A549 (cell line): ENCODE results near the gene GPD2. TPM values are rescaled to one million over a fixed set of nuclear protein-coding genes. Genes with fewer than 3 reads are reported as not detected.

ENCODE experiments used
- ATAC-seq, 2 experiments: fragments of 200-7000 bp in 1 of 2; fragments of >200 bp in 1 of 2; cut with Nextera tagmentation in 1 of 2; cut with Tn5 transposase in 1 of 2; 3 replicates each; pipeline versions ENCODE4 v1.8.0 to v1.9.1; 2018 to 2020; ENCODE audit warnings: mild to moderate bottlenecking in 1 of 2, moderate library complexity in 1 of 2
- CTCF ChIA-PET: fragments of 300-600 bp; sonication (Branson Sonifier 250); formaldehyde crosslinking; extraction: SDS; loops from one replicate; lab custom pipeline; 2021; ENCODE audit warnings: antibody characterized with exemption, inconsistent platforms; lab: Yijun Ruan, JAX
- POLR2A ChIA-PET: fragments of 350-600 bp; formaldehyde crosslinking; extraction: SDS; loops from one replicate; lab custom pipeline; 2021; ENCODE audit warnings: antibody characterized with exemption, inconsistent platforms; lab: Yijun Ruan, JAX
- DNase-seq, 2 experiments: peaks; one replicate each; pipeline versions ENCODE4 v3.0.0 to v3.0.0-alpha.2; 2011 to 2016; ENCODE audit warnings: low read depth in 1 of 2, low spot score in 1 of 2
- FAIRE-seq: peaks from 2 replicates; lab custom pipeline; 2011; peaks lifted over from hg19 to GRCh38; lab: Jason Lieb, UNC
- H3K27ac ChIP-seq, 2 experiments: fragments of >200 bp; sonication (Bioruptor Twin); formaldehyde crosslinking; 3 replicates each; pipeline ENCODE4 v1.5.1; 2016 to 2017
- H3K4me1 ChIP-seq: fragments of >200 bp; sonication (Bioruptor Twin); formaldehyde crosslinking; 3 replicates; pipeline ENCODE4 v1.6.1; 2016
- H3K4me2 ChIP-seq: fragments of >200 bp; sonication (Bioruptor Twin); formaldehyde crosslinking; 3 replicates; pipeline ENCODE4 v1.6.1; 2016
- H3K4me3 ChIP-seq: fragments of >200 bp; sonication (Bioruptor Twin); formaldehyde crosslinking; 3 replicates; pipeline ENCODE4 v1.5.1; 2016
- H3K9me3 ChIP-seq: fragments of >200 bp; sonication (Bioruptor Twin); formaldehyde crosslinking; 3 replicates; pipeline ENCODE4 v1.6.1; 2016
- BHLHE40 ChIP-seq: IDR thresholded peaks from 2 replicates; pipeline ENCODE4 v1.6.1; 2012; ENCODE audit warnings: low read depth, low read length, inconsistent platforms
- E2F6 ChIP-seq: IDR thresholded peaks from 2 replicates; pipeline ENCODE4 v1.6.1; 2012; ENCODE audit warnings: low read depth, borderline replicate concordance
- EHF ChIP-seq: fragments of 250-450 bp; sonication (Bioruptor Pico); IDR thresholded peaks from 2 replicates; pipeline ENCODE4 v1.5.0; 2020; ENCODE audit warnings: mild to moderate bottlenecking
- EHMT2 ChIP-seq: fragments of 200-600 bp; sonication (generic); IDR thresholded peaks from 2 replicates; pipeline ENCODE4 v1.6.1; 2016; ENCODE audit warnings: antibody characterized with exemption, low read depth, mild to moderate bottlenecking, moderate library complexity
- EP300 ChIP-seq, 2 experiments: fragments of >200 bp; sonication (Bioruptor Twin); formaldehyde crosslinking; IDR thresholded peaks; 2 replicates in 1 of 2; 3 replicates in 1 of 2; pipeline ENCODE4 v1.6.1; 2016 to 2017
- FOSL2 ChIP-seq, 2 experiments: fragments of 450-650 bp in 1 of 2; fragments of >200 bp in 1 of 2; sonication (Bioruptor Twin) in 1 of 2; formaldehyde crosslinking; IDR thresholded peaks; 2 replicates each; pipeline versions ENCODE4 v1.5.0 to v1.6.1; 2016 to 2020; ENCODE audit warnings: mild to moderate bottlenecking in 1 of 2, moderate library complexity in 1 of 2
- GATA3 ChIP-seq: IDR thresholded peaks from 2 replicates; pipeline ENCODE4 v1.6.1; 2012; ENCODE audit warnings: borderline replicate concordance
- HDAC2 ChIP-seq: fragments of 200-600 bp; sonication (generic); IDR thresholded peaks from 2 replicates; pipeline ENCODE4 v1.6.1; 2016
- HES2 ChIP-seq: fragments of >200 bp; sonication (Bioruptor Twin); formaldehyde crosslinking; IDR thresholded peaks from 2 replicates; pipeline ENCODE4 v1.6.1; 2016
- HEYL ChIP-seq: fragments of 250-450 bp; sonication (Bioruptor Pico); IDR thresholded peaks from 2 replicates; pipeline ENCODE4 v1.8.0; 2021; ENCODE audit warnings: mild to moderate bottlenecking, moderate library complexity
- HMGXB4 ChIP-seq: fragments of 250-450 bp; sonication (Bioruptor Pico); IDR thresholded peaks from 2 replicates; pipeline ENCODE4 v1.5.0; 2021; ENCODE audit warnings: mild to moderate bottlenecking, moderate library complexity, borderline replicate concordance
- HOXA7 ChIP-seq: fragments of 250-450 bp; sonication (Bioruptor Pico); IDR thresholded peaks from 2 replicates; pipeline ENCODE4 v1.5.0; 2020; ENCODE audit warnings: mild to moderate bottlenecking, moderate library complexity
- JUNB ChIP-seq: fragments of >200 bp; sonication (Bioruptor Twin); formaldehyde crosslinking; IDR thresholded peaks from 2 replicates; pipeline ENCODE4 v1.6.1; 2016
- MAFK ChIP-seq: fragments of 450-650 bp; IDR thresholded peaks from 2 replicates; pipeline ENCODE4 v1.6.1; 2014; ENCODE audit not compliant: partially characterized antibody
- MAX ChIP-seq: IDR thresholded peaks from 2 replicates; pipeline ENCODE4 v1.6.1; 2012
- NPAS2 ChIP-seq: fragments of 250-450 bp; sonication (Bioruptor Pico); IDR thresholded peaks from 2 replicates; pipeline ENCODE4 v1.8.0; 2022; ENCODE audit warnings: mild to moderate bottlenecking, moderate library complexity, borderline replicate concordance
- NR3C1 ChIP-seq: fragments of >200 bp; sonication (Bioruptor Twin); formaldehyde crosslinking; IDR thresholded peaks from 3 replicates; pipeline ENCODE4 v1.6.1; 2017
- POLR2A ChIP-seq: IDR thresholded peaks from 2 replicates; pipeline ENCODE4 v1.6.1; 2012; ENCODE audit warnings: mild to moderate bottlenecking, low read length
- POLR2AphosphoS2 ChIP-seq: conservative IDR thresholded peaks from 2 replicates; pipeline ENCODE4 v1.6.1; 2012; ENCODE audit warnings: low read length, improper control_type of control experiment, inconsistent platforms
- RAD21 ChIP-seq, 2 experiments: fragments of >200 bp in 1 of 2; sonication (Bioruptor Twin) in 1 of 2; formaldehyde crosslinking in 1 of 2; IDR thresholded peaks in 1 of 2; conservative IDR thresholded peaks in 1 of 2; 2 replicates in 1 of 2; 3 replicates in 1 of 2; pipeline ENCODE4 v1.6.1; 2012 to 2018; ENCODE audit warnings: inconsistent platforms in 1 of 2
- RARB ChIP-seq: fragments of 250-450 bp; sonication (Bioruptor Pico); IDR thresholded peaks from 2 replicates; pipeline ENCODE4 v1.8.0; 2021; ENCODE audit warnings: mild to moderate bottlenecking, moderate library complexity
- RFX5 ChIP-seq: fragments of 450-650 bp; IDR thresholded peaks from 2 replicates; pipeline ENCODE4 v1.7.1; 2014; ENCODE audit warnings: antibody characterized with exemption, mild to moderate bottlenecking, moderate library complexity
- RNF2 ChIP-seq: fragments of 200-600 bp; sonication (generic); IDR thresholded peaks from 2 replicates; pipeline ENCODE4 v1.6.1; 2016; ENCODE audit warnings: low read depth, mild to moderate bottlenecking, antibody characterized with exemption, moderate library complexity, borderline replicate concordance
- SMC3 ChIP-seq: fragments of >200 bp; sonication (Bioruptor Twin); formaldehyde crosslinking; IDR thresholded peaks from 3 replicates; pipeline ENCODE4 v1.6.1; 2018; ENCODE audit warnings: inconsistent platforms
- TP53 ChIP-seq: fragments of 250-450 bp; sonication (Bioruptor Pico); IDR thresholded peaks from 2 replicates; pipeline ENCODE4 v1.5.0; 2021; ENCODE audit warnings: mild to moderate bottlenecking, moderate library complexity
- WGBS: methylation state at CpG from one replicate; pipeline ENCODE4 v1.1.6; 2017; ENCODE audit errors: missing lambda C conversion rate; 5-methylcytosine and 5-hydroxymethylcytosine counted together
- polyA plus RNA-seq, 4 experiments: library from polyadenylated mRNA; depleted of rRNA in 3 of 4; stranded (reverse); fragments of >200 nt; fragmentation: RNase III in 1 of 4; extraction: RNeasy Plus Mini Kit Qiagen cat#74134 plus additional on column Dnase treatment in 1 of 4; gene quantifications; 2 replicates in 3 of 4; 3 replicates in 1 of 4; pipeline ENCODE4 v1.2.3, GENCODE V29; 2011 to 2017

Gene GPD2
- polyA plus RNA-seq, 2 of the 4 experiments (the other 2 are of a cell fraction), result 26.6 to 39.6 TPM

GRCh38 chr2:156574112-156574511 is 137.9 kb downstream of the GPD2 start:
- Histone ChIP-seq H3K4me2 (no peak overlapping the region), H3K27ac (no peak overlapping the region), H3K4me1 (no peaks in the 10 kb centered on the region), H3K9me3 (no peaks in the 10 kb centered on the region), H3K4me3 (no peak overlapping the region)
- ATAC-seq (no peak), DNase-seq (no peak), FAIRE-seq (no peak)
- ChIA-PET POLR2A (no interaction called here), CTCF (no interaction called here)
- TF ChIP-seq TP53 (CRISPR knock-in tag), result no peak
- no peak for TF ChIP-seq E2F6
- TF ChIP-seq FOSL2 (IDR thresholded peaks at IDR 0.05), result no peak
- no peak for TF ChIP-seq FOSL2 (CRISPR knock-in tag; IDR thresholded peaks at IDR 0.05)
- no peak for TF ChIP-seq EHF (CRISPR knock-in tag)
- no peak for TF ChIP-seq EP300 (IDR thresholded peaks at IDR 0.05)
- TF ChIP-seq RFX5, result no peak
- no peak for TF ChIP-seq NR3C1
- TF ChIP-seq RNF2, result no peak
- no peak for TF ChIP-seq SMC3
- no peak for TF ChIP-seq MAFK
- no peak for TF ChIP-seq HDAC2
- TF ChIP-seq POLR2A, result no peak

- Histone ChIP-seq H3K4me3 (no peak overlapping the region), H3K9me3 (no peaks in the 10 kb centered on the region), H3K4me2 (no peak overlapping the region), H3K4me1 (no peaks in the 10 kb centered on the region), H3K27ac (no peak overlapping the region)
- ChIA-PET POLR2A (no interaction called here), CTCF (no interaction called here)
- no peak for ATAC-seq
- no peak for DNase-seq
- WGBS, result 65% methylated on average over 3 of the region's 3 CpGs
- FAIRE-seq, result no peak
- TF ChIP-seq JUNB (no peak), HOXA7 (CRISPR knock-in tag) (no peak), RARB (no peak), MAFK (no peak), EHMT2 (no peak), HMGXB4 (no peak), RAD21 (conservative IDR thresholded peaks at IDR 0.05 in 1 of 2, IDR thresholded peaks at IDR 0.05 in 1 of 2) (no peak), BHLHE40 (no peak), GATA3 (no peak), HEYL (no peak), NPAS2 (no peak), E2F6 (no peak), HES2 (no peak), POLR2AphosphoS2 (no peak), POLR2A (no peak), TP53 (CRISPR knock-in tag) (no peak)
These were observed 139.8 kb downstream of the GPD2 start for GRCh38 chr2:156576005-156576404.

- FAIRE-seq, result no peak
- CTCF ChIA-PET, result no interaction called here
- H3K4me2 ChIP-seq, result no peak overlapping the region
These were observed 144.3 kb downstream of the GPD2 start for GRCh38 chr2:156580501-156580900.

More at GRCh38 chr2:156580501-156580900, 144.3 kb downstream of the GPD2 start:
- DNase-seq, result no peak
- Histone ChIP-seq H3K27ac (no peak overlapping the region), H3K9me3 (no peaks in the 10 kb centered on the region), H3K4me3 (no peak overlapping the region)
- TF ChIP-seq MAX (no peak), HEYL (no peak), EHMT2 (no peak), HOXA7 (CRISPR knock-in tag) (no peak), RNF2 (no peak)
- TF ChIP-seq, all 56 proteins: peak for 0
- ATAC-seq, result no peak
- POLR2A ChIA-PET, result no interaction called here
- no peaks in the 10 kb centered on the region for H3K4me1 ChIP-seq
